Measurements from ENCODE around the gene NHLRC2. TPM values are rescaled to one million over a fixed set of nuclear protein-coding genes. Genes with fewer than 3 reads are reported as not detected.

The NHLRC2 gene
- total and polyA plus RNA-seq, 2 experiments from 2014 or later = 7.8 to 22.8 TPM

DNA sequence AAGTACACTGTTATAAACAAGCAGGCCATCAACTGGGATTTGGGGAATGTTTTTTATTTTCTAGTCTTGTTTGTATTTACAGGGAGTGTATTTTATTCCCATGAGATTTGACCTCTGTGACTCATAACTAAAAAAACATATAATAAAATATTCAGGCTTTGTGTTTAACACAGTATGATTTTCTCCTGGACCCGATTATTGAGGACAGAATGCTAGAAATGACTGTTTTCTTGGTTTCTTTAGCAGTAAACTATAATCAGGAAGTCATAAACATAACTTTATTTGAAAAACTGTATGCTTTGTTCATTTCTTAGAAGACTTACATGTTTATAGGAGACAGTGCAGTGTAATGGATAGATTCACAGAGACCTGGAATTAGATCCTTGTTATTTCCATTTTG is 2.1 kb downstream of the NHLRC2 start:
- peak overlapping the region; percentile 86 for H3K4me2 ChIP-seq
- no peaks in the 10 kb centered on the region for H4K20me1 ChIP-seq (ENCODE audit: insufficient read depth, poor library complexity, severe bottlenecking)
- no peaks in the 10 kb centered on the region for H3K27me3 ChIP-seq
- no peaks in the 10 kb centered on the region for H3K9me3 ChIP-seq (ENCODE audit: low read depth)
- H3K4me3 ChIP-seq = peak overlapping the region; percentile 80
- no peak overlapping the region for H3K27ac ChIP-seq
- no peaks in the 10 kb centered on the region for H3K36me3 ChIP-seq (replicated peaks; ENCODE audit: insufficient read depth, low read depth)
- no peak overlapping the region for H2AFZ ChIP-seq
- H3K4me1 ChIP-seq (ENCODE audit: insufficient read depth) = peaks cover 17% of the 10 kb centered on the region
- WGBS (ENCODE audit: low lambda C conversion rate, missing lambda C conversion rate) = 74% methylated on average over 1 of the region's 1 CpG
- TF ChIP-seq CTCF (IDR thresholded peaks at IDR 0.05; ENCODE audit: poor library complexity) (no peak), EZH2phosphoT487 (IDR thresholded peaks at IDR 0.05; ENCODE audit: low read depth, severe bottlenecking, unreplicated experiment) (no peak), EZH2 (IDR thresholded peaks at IDR 0.05; ENCODE audit: borderline replicate concordance) (no peak)
- H3K79me2 ChIP-seq = peaks cover 47% of the 10 kb centered on the region
- DNase-seq (ENCODE audit: low spot score) = no peak
- no peaks in the 10 kb centered on the region for H3K9me2 ChIP-seq (replicated peaks; ENCODE audit: insufficient read depth)

- Histone ChIP-seq H3K27me3 (no peaks in the 10 kb centered on the region), H3K4me3 (peak overlapping the region; percentile 80), H3K9me2 (replicated peaks; ENCODE audit: insufficient read depth) (no peaks in the 10 kb centered on the region), H2AFZ (no peak overlapping the region), H3K79me2 (peaks cover 52% of the 10 kb centered on the region), H3K36me3 (replicated peaks; ENCODE audit: insufficient read depth, low read depth) (no peaks in the 10 kb centered on the region), H3K9me3 (ENCODE audit: low read depth) (no peaks in the 10 kb centered on the region), H3K4me1 (ENCODE audit: insufficient read depth) (peaks cover 17% of the 10 kb centered on the region), H3K4me2 (peak overlapping the region; percentile 86), H3K27ac (no peak overlapping the region), H4K20me1 (ENCODE audit: insufficient read depth, poor library complexity, severe bottlenecking) (no peaks in the 10 kb centered on the region)
- no peak for TF ChIP-seq EZH2phosphoT487 (IDR thresholded peaks at IDR 0.05; ENCODE audit: low read depth, severe bottlenecking, unreplicated experiment)
- no peak for TF ChIP-seq EZH2 (IDR thresholded peaks at IDR 0.05; ENCODE audit: borderline replicate concordance)
- TF ChIP-seq CTCF (IDR thresholded peaks at IDR 0.05; ENCODE audit: poor library complexity) = no peak
- DNase-seq (ENCODE audit: low spot score) = no peak
Measured at GRCh38 chr10:113857210-113857609, 2.7 kb downstream of the NHLRC2 start.

- H4K20me1 ChIP-seq (ENCODE audit: insufficient read depth, poor library complexity, severe bottlenecking) = no peaks in the 10 kb centered on the region
- TF ChIP-seq EZH2phosphoT487 (IDR thresholded peaks at IDR 0.05; ENCODE audit: low read depth, severe bottlenecking, unreplicated experiment) = no peak
- no peak for TF ChIP-seq CTCF (IDR thresholded peaks at IDR 0.05; ENCODE audit: poor library complexity)
- TF ChIP-seq EZH2 (IDR thresholded peaks at IDR 0.05; ENCODE audit: borderline replicate concordance) = no peak
- 75% methylated on average over 2 of the region's 2 CpGs for WGBS (ENCODE audit: low lambda C conversion rate, missing lambda C conversion rate)
Measured at GRCh38 chr10:113858541-113858940, 4.1 kb downstream of the NHLRC2 start.

DNA sequence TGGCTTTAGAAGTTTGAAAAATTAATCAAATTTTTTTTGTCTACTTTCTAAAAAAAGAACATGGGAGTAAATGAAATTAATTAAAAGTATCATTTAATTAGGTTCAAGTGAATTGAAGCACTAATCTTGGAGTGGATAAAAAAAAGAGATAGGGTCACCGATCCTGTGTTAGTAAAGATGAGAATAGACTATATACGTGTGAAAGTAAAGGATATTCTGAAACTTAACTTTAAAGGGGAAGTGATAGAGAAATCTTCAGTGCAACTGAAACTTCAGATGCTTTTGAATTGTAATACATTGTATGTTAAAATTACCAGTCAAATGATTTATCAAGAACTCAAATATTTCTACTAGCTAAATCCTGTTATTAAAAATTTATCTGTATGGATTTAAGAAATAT is 4.8 kb downstream of the NHLRC2 start:
- Histone ChIP-seq H3K4me1 (ENCODE audit: insufficient read depth) (peaks cover 17% of the 10 kb centered on the region), H3K79me2 (peaks cover 56% of the 10 kb centered on the region), H3K36me3 (replicated peaks; ENCODE audit: insufficient read depth, low read depth) (no peaks in the 10 kb centered on the region), H2AFZ (no peak overlapping the region), H3K27me3 (no peaks in the 10 kb centered on the region), H3K27ac (no peak overlapping the region), H3K9me2 (replicated peaks; ENCODE audit: insufficient read depth) (no peaks in the 10 kb centered on the region), H3K9me3 (ENCODE audit: low read depth) (no peaks in the 10 kb centered on the region), H3K4me3 (no peak overlapping the region), H4K20me1 (ENCODE audit: insufficient read depth, poor library complexity, severe bottlenecking) (no peaks in the 10 kb centered on the region), H3K4me2 (no peak overlapping the region)
- DNase-seq (ENCODE audit: low spot score) = no peak
- WGBS (ENCODE audit: low lambda C conversion rate, missing lambda C conversion rate) = 88% methylated on average over 2 of the region's 2 CpGs
- TF ChIP-seq EZH2phosphoT487 (IDR thresholded peaks at IDR 0.05; ENCODE audit: low read depth, severe bottlenecking, unreplicated experiment) = no peak
- TF ChIP-seq CTCF (IDR thresholded peaks at IDR 0.05; ENCODE audit: poor library complexity) = no peak

More at GRCh38 chr10:113858541-113858940, 4.1 kb downstream of the NHLRC2 start:
- no peaks in the 10 kb centered on the region for H3K9me3 ChIP-seq (ENCODE audit: low read depth)
- no peak overlapping the region for H3K4me3 ChIP-seq
- H3K9me2 ChIP-seq (replicated peaks; ENCODE audit: insufficient read depth) = no peaks in the 10 kb centered on the region
- DNase-seq (ENCODE audit: low spot score) = no peak
- H3K27ac ChIP-seq = no peak overlapping the region
- peaks cover 17% of the 10 kb centered on the region for H3K4me1 ChIP-seq (ENCODE audit: insufficient read depth)
- no peak overlapping the region for H3K4me2 ChIP-seq
- no peaks in the 10 kb centered on the region for H3K36me3 ChIP-seq (replicated peaks; ENCODE audit: insufficient read depth, low read depth)
- H3K27me3 ChIP-seq = no peaks in the 10 kb centered on the region
- H2AFZ ChIP-seq = no peak overlapping the region
- peaks cover 54% of the 10 kb centered on the region for H3K79me2 ChIP-seq

Data from hepatocyte (in vitro differentiated cells).